ENCODE data around the gene STIP1.

DNA sequence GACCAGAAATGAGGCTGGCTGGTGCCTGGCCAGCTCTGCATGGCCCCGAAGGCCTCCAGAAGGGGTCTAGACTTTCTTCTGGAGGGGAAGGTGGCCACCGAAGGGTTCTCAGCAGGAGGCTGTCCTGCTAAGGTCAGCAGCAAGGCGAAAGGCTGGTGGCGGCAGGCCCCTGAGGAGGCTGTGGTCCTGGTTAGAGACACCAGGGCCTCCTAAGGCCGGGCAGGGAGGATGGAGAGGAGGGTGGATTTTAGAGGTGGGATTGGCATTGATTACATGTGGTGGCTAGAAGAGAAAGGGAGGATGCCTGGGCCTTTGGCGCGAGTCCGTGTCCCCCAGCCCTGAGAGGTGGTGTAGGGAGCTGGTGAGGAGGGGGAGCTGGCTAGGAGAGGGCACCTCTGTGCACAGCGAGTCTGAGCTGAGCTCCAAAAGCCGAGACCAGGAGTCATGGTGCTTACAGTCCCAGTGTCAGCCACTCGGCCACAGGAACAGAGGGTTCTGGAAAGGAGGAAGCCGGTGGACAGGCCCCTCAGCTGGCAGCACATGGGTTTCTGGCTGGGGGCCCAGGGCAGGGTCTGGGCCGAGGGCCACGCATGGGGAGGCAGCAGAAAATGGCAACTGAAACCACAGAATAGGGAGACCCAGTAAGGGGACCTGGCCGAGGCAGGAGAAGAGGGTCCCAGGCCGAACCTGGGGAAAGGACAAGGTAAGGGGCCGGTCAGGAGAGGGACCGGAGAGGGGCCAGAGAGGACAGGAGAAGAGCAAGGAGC, 23.0 kb downstream of the STIP1 start:
- TF ChIP-seq, protein P1, sequence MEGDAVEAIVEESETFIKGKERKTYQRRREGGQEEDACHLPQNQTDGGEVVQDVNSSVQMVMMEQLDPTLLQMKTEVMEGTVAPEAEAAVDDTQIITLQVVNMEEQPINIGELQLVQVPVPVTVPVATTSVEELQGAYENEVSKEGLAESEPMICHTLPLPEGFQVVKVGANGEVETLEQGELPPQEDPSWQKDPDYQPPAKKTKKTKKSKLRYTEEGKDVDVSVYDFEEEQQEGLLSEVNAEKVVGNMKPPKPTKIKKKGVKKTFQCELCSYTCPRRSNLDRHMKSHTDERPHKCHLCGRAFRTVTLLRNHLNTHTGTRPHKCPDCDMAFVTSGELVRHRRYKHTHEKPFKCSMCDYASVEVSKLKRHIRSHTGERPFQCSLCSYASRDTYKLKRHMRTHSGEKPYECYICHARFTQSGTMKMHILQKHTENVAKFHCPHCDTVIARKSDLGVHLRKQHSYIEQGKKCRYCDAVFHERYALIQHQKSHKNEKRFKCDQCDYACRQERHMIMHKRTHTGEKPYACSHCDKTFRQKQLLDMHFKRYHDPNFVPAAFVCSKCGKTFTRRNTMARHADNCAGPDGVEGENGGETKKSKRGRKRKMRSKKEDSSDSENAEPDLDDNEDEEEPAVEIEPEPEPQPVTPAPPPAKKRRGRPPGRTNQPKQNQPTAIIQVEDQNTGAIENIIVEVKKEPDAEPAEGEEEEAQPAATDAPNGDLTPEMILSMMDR (IDR thresholded peaks at IDR 0.05; ENCODE audit: control extremely low read depth in 1 of 3, insufficient read depth in 1 of 3, low read depth in 1 of 3, low read length in 3 of 3) = no peak
- TF ChIP-seq ZNF274 (IDR thresholded peaks at IDR 0.05; ENCODE audit: borderline replicate concordance, extremely low read depth, low read length) (no peak), ATF3 (IDR thresholded peaks at IDR 0.05; ENCODE audit: insufficient read depth, low read depth, low read length) (no peak), SRF (IDR thresholded peaks at IDR 0.05; ENCODE audit: low read depth, low read length) (no peak), KDM5A (IDR thresholded peaks at IDR 0.05; ENCODE audit: low read length) (no peak), POLR2A (IDR thresholded peaks at IDR 0.05; ENCODE audit: control extremely low read depth in 1 of 2, low read depth in 2 of 2, low read length in 2 of 2) (no peak), CBX5 (IDR thresholded peaks at IDR 0.05; ENCODE audit: low read depth, low read length) (no peak), EGR1 (IDR thresholded peaks at IDR 0.05; ENCODE audit: borderline replicate concordance, low read depth, low read length) (no peak), EZH2 (IDR thresholded peaks at IDR 0.05; ENCODE audit: low read depth, low read length, severe bottlenecking) (no peak), CHD2 (IDR thresholded peaks at IDR 0.05; ENCODE audit: low read length) (no peak), SP1 (IDR thresholded peaks at IDR 0.05; ENCODE audit: low read depth, low read length) (no peak), MAFK (IDR thresholded peaks at IDR 0.05; ENCODE audit: low read depth, low read length) (no peak), TAF1 (IDR thresholded peaks at IDR 0.05; ENCODE audit: low read depth, low read length) (no peak)

Data from H1 (cell line).